ENCODE data around the gene GATA3. TPM values are rescaled to one million over a fixed set of nuclear protein-coding genes. Genes with fewer than 3 reads are reported as not detected.

The GATA3 gene
- total and polyA plus RNA-seq, 2 of the 8 experiments (the other 6 are each of a cell fraction or from before 2014, with no cell fraction given), result 0.02 to 0.43 TPM

GRCh38 chr10:8066124-8066523 is 11.6 kb downstream of the GATA3 start:
- Histone ChIP-seq H4K91ac (replicated peaks; ENCODE audit: insufficient read length, low read length) (no peak overlapping the region), H3K14ac (ENCODE audit: insufficient read length) (no peak overlapping the region), H2BK120ac (replicated peaks; ENCODE audit: low read depth, low read length) (no peak overlapping the region), H3K27ac (ENCODE audit: low read depth, low read length) (no peak overlapping the region), H4K20me1 (replicated peaks in 1 of 2; ENCODE audit: control insufficient read depth in 1 of 2, insufficient read depth in 2 of 2, low read length in 2 of 2) (peaks cover 0 to 2% of the 10 kb centered on the region in 2 experiments), H2AFZ (ENCODE audit: low read length) (no peak overlapping the region), H3K23me2 (ENCODE audit: low read depth, low read length) (peaks cover 9% of the 10 kb centered on the region; the same call in 1 of the 2 replicates), H3K56ac (replicated peaks; ENCODE audit: insufficient read length, low read depth, low read length) (no peak overlapping the region), H3K79me1 (ENCODE audit: low read depth, low read length) (no peaks in the 10 kb centered on the region), H2AK5ac (ENCODE audit: low read depth, low read length) (no peak overlapping the region), H2BK20ac (ENCODE audit: low read length) (no peak overlapping the region), H3K4me2 (ENCODE audit: insufficient read depth in 1 of 2, low read depth in 2 of 2, low read length in 2 of 2) (no peak overlapping the region), H3K9me3 (ENCODE audit: insufficient read depth in 2 of 2, low read depth in 1 of 2, low read length in 1 of 2) (no peaks in the 10 kb centered on the region), H3K23ac (ENCODE audit: insufficient read length) (no peak overlapping the region), H3K27me3 (replicated peaks in 1 of 4; ENCODE audit: control insufficient read depth in 3 of 4, extremely low read depth in 1 of 4, insufficient read depth in 3 of 4, low read length in 3 of 4) (peaks cover 9 to 46% (median 34%) of the 10 kb centered on the region in 4 experiments), H3K4me3 (ENCODE audit: extremely low read depth in 1 of 4, insufficient read depth in 2 of 4, low read depth in 3 of 4, low read length in 4 of 4) (no peak overlapping the region), H3K79me2 (ENCODE audit: control insufficient read depth in 1 of 2, insufficient read depth in 2 of 2, low read length in 2 of 2) (no peaks in the 10 kb centered on the region), H4K5ac (ENCODE audit: insufficient read length, low read depth, low read length) (no peak overlapping the region), H3K4ac (replicated peaks; ENCODE audit: insufficient read length, low read depth, low read length) (no peak overlapping the region), H3K36me3 (ENCODE audit: control insufficient read depth in 2 of 4, insufficient read depth in 4 of 4, low read length in 3 of 4) (no peaks in the 10 kb centered on the region), H4K8ac (ENCODE audit: extremely low read depth, insufficient read depth, low read length) (no peak overlapping the region), H2BK15ac (ENCODE audit: low read length) (no peak overlapping the region), H3K4me1 (replicated peaks in 1 of 4; ENCODE audit: control insufficient read depth in 3 of 4, insufficient read depth in 4 of 4, low read length in 3 of 4) (peaks cover 15 to 26% (median 21%) of the 10 kb centered on the region in 4 experiments), H3K18ac (ENCODE audit: extremely low read depth, low read length) (no peak overlapping the region), H2BK12ac (ENCODE audit: low read depth, low read length) (no peak overlapping the region), H3K9ac (replicated peaks in 1 of 4; ENCODE audit: extremely low read depth in 1 of 4, low read depth in 3 of 4, low read length in 3 of 4) (no peak overlapping the region), H2BK5ac (ENCODE audit: low read depth, low read length) (no peak overlapping the region)
- 85% methylated on average over 1 of the region's 1 CpG; no CpG with 5 or more reads in 1 of the 2 experiments for WGBS, 2 experiments (ENCODE audit: extremely low coverage in 1 of 2, insufficient coverage in 1 of 2, insufficient read length in 1 of 2, insufficient replicate concordance in 2 of 2, low coverage in 1 of 2, low lambda C conversion rate in 2 of 2, missing lambda C conversion rate in 1 of 2)
- DNase-seq (ENCODE audit: low read depth in 1 of 2, low spot score in 2 of 2), result no peak
- ChIA-PET CTCF (ENCODE audit: partially characterized antibody) (interaction anchor here (1.0 to 1.1 kb wide), 2 partner anchors 12 to 18 kb away, joined by 3 to 4 read pairs; no protein-coding TSS in a partner anchor), POLR2A (ENCODE audit: partially characterized antibody) (no interaction called here)
- no peak for FAIRE-seq
- TF ChIP-seq POLR2AphosphoS5 (IDR thresholded peaks at IDR 0.05; ENCODE audit: low read depth, low read length), result no peak
- TF ChIP-seq CTBP2 (IDR thresholded peaks at IDR 0.05; ENCODE audit: borderline replicate concordance, insufficient read depth, insufficient read length, low read length), result no peak
- no peak for TF ChIP-seq RAD21 (IDR thresholded peaks at IDR 0.05 in 1 of 2, conservative IDR thresholded peaks at IDR 0.05 in 1 of 2; ENCODE audit: low read depth in 2 of 2, low read length in 2 of 2)
- no peak for TF ChIP-seq NRF1 (IDR thresholded peaks at IDR 0.05; ENCODE audit: low read depth, low read length)
- TF ChIP-seq CBX8 (IDR thresholded peaks at IDR 0.05; ENCODE audit: borderline replicate concordance, low read depth, low read length), result no peak
- no peak for TF ChIP-seq POU5F1 (IDR thresholded peaks at IDR 0.05; ENCODE audit: low read depth, low read length)
- no peak for TF ChIP-seq RBBP5 (IDR thresholded peaks at IDR 0.05; ENCODE audit: borderline replicate concordance, low read depth, low read length)
- TF ChIP-seq TBP (IDR thresholded peaks at IDR 0.05; ENCODE audit: low read depth, low read length), result no peak
- no peak for TF ChIP-seq SIX5 (IDR thresholded peaks at IDR 0.05; ENCODE audit: low read depth, low read length)

Data from H1 (cell line).